Peyer's patch (tissue), 4 donors: Measurements from ENCODE around the gene CACNG4. TPM values are rescaled to one million over a fixed set of nuclear protein-coding genes. Genes with fewer than 3 reads are reported as not detected.

Experiments
- DNase-seq, 3 donors: peaks; one replicate each; pipeline ENCODE4 v3.0.0-alpha.2; 2017 to 2019
- H3K27ac ChIP-seq, 4 donors: fragments of 200-600 bp; sonication (generic); one replicate each; pipeline ENCODE4 v1.5.1; 2016 to 2019
- H3K27me3 ChIP-seq, 2 donors: fragments of 200-600 bp; sonication (generic); one replicate each; pipeline ENCODE4 v1.5.1; 2019
- H3K36me3 ChIP-seq, 3 donors: fragments of 200-600 bp; sonication (generic); one replicate each; pipeline ENCODE4 v1.5.1; 2016 to 2019
- H3K4me1 ChIP-seq, 4 donors: fragments of 200-600 bp; sonication (generic); one replicate each; pipeline ENCODE4 v1.5.1; 2016 to 2019
- H3K4me3 ChIP-seq, 4 donors: fragments of 200-600 bp; sonication (generic); 1 replicate in 3 of 4; 2 replicates in 1 of 4; pipeline ENCODE4 v1.5.1; 2016 to 2019; ENCODE audit warnings: mild to moderate bottlenecking in 1 of 4
- H3K9me3 ChIP-seq, 4 donors: fragments of 200-600 bp; sonication (generic); one replicate each; pipeline ENCODE4 v1.5.1; 2016 to 2019; ENCODE audit warnings: mild to moderate bottlenecking in 1 of 4
- POLR2A ChIP-seq, 2 donors: fragments of 450-650 bp; IDR thresholded peaks; one replicate each; pipeline ENCODE4 v1.5.1; 2017; ENCODE audit warnings: antibody characterized with exemption in 2 of 2, mild to moderate bottlenecking in 2 of 2, moderate library complexity in 2 of 2
- total RNA-seq, 4 donors: library from RNA; depleted of rRNA; stranded (reverse); fragments of >200 nt; gene quantifications; one replicate each; pipeline ENCODE4 v1.1.0, GENCODE V29; 2016
- TF ChIP-seq, protein P1 (sequence below), 6 experiments: fragments of 450-650 bp in 4 of 6; fragments of 200-600 bp in 2 of 6; sonication (generic) in 1 of 6; IDR thresholded peaks; one replicate each; pipeline ENCODE4 v1.5.1; 2017 to 2019; ENCODE audit warnings: antibody characterized with exemption in 6 of 6, mild to moderate bottlenecking in 3 of 6, moderate library complexity in 1 of 6

Gene CACNG4
- total RNA-seq, 4 donors from 2014 or later = 0.40 TPM; not detected in 3

DNA sequence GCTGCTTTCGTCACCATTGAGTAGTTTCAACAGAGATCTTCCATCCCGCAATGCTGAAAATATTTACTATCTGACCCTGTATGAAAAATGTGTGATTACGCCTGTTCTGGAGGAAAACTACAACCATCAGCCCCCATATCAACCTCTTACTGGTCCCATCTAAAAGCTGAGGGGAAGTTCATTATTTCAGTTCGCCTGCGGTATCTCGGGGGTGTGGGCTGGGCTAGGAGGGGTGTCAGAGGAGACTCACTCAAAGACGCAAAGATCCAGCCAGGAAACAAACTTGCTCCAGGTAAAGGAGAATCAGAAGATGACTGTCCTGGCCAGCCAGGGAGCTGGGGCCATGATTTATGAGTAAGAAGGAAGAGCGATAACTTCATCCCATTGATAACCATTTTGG lies 93.5 kb downstream of the CACNG4 start:
- Histone ChIP-seq H3K4me3 (no peak overlapping the region), H3K36me3 (no peaks in the 10 kb centered on the region), H3K4me1 (no peaks in the 10 kb centered on the region), H3K9me3 (no peaks in the 10 kb centered on the region), H3K27ac (no peak overlapping the region), H3K27me3 (no peaks in the 10 kb centered on the region)
- no peak for DNase-seq
- TF ChIP-seq, protein P1, sequence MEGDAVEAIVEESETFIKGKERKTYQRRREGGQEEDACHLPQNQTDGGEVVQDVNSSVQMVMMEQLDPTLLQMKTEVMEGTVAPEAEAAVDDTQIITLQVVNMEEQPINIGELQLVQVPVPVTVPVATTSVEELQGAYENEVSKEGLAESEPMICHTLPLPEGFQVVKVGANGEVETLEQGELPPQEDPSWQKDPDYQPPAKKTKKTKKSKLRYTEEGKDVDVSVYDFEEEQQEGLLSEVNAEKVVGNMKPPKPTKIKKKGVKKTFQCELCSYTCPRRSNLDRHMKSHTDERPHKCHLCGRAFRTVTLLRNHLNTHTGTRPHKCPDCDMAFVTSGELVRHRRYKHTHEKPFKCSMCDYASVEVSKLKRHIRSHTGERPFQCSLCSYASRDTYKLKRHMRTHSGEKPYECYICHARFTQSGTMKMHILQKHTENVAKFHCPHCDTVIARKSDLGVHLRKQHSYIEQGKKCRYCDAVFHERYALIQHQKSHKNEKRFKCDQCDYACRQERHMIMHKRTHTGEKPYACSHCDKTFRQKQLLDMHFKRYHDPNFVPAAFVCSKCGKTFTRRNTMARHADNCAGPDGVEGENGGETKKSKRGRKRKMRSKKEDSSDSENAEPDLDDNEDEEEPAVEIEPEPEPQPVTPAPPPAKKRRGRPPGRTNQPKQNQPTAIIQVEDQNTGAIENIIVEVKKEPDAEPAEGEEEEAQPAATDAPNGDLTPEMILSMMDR (IDR thresholded peaks at IDR 0.05) = no peak

DNA sequence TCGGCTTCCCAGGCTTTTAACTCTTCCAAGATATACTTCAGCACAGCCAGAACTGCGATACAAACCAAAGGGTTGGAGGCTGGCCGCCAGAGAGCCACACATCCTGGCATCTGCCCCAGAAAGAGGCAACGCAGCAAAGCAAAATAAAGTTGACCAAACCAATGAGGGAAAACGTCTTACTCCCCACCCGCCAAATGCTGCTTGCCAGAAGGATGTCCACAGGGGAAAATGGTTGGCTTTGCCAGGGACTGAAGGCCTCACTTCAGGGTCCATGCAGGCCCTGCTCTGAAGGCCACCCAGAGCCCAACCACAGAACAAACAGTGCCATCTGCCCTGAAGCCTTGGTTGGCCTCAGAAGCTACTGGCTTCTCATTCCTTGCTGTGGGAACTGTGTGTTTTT lies 94.9 kb downstream of the CACNG4 start:
- TF ChIP-seq, protein P1 (IDR thresholded peaks at IDR 0.05) = no peak
- no peak for TF ChIP-seq POLR2A (IDR thresholded peaks at IDR 0.05)
- no peak for DNase-seq
- Histone ChIP-seq H3K9me3 (no peaks in the 10 kb centered on the region), H3K4me3 (no peak overlapping the region), H3K27ac (no peak overlapping the region), H3K36me3 (no peaks in the 10 kb centered on the region), H3K27me3 (no peaks in the 10 kb centered on the region), H3K4me1 (no peaks in the 10 kb centered on the region)

DNA sequence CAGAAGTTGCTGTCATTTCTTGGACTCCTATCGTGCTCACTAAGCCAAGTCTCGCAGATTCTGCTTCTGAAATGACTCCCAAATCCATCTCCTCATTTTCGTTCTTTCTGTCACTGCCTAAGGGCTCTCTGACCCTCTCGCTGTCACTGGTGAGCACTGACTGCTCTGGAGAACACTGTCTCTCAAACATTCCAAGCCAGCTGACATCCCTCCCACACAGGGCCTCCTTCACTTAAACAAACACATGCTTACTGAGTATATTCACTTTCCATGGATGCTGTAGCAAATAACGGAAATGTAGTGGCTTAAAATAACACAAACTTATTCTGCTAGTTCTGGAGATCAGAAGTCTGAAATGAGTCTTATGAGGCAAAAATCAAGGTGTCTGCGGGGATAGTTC lies 98.6 kb downstream of the CACNG4 start:
- Histone ChIP-seq H3K27me3 (no peaks in the 10 kb centered on the region), H3K9me3 (no peaks in the 10 kb centered on the region), H3K36me3 (no peaks in the 10 kb centered on the region), H3K27ac (no peak overlapping the region), H3K4me3 (no peak overlapping the region), H3K4me1 (no peaks in the 10 kb centered on the region)
- TF ChIP-seq, protein P1 (IDR thresholded peaks at IDR 0.05) = no peak
- TF ChIP-seq POLR2A (IDR thresholded peaks at IDR 0.05) = no peak
- DNase-seq = no peak

DNA sequence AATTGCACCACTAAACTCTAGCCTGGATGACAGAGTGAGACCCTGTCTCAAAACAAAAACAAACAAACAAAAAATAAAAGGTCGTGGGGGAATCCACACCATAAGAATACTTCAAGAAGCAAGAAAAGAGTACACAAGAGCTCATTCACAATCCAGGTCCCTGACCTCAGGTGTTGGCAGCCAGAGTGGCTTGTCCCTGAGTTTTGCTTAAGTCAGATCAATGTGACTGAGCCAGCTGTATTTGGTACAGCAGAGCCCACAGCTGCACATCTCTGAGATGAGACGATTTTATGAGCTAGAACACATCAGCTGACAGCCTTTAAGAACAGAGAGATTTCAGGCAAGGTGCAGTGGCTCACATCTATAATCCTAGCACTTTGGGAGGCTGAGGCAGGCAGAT lies 102.2 kb downstream of the CACNG4 start:
- Histone ChIP-seq H3K4me3 (no peak overlapping the region), H3K36me3 (no peaks in the 10 kb centered on the region), H3K9me3 (no peaks in the 10 kb centered on the region), H3K4me1 (no peaks in the 10 kb centered on the region), H3K27ac (no peak overlapping the region), H3K27me3 (no peaks in the 10 kb centered on the region)
- TF ChIP-seq, protein P1 (IDR thresholded peaks at IDR 0.05) = no peak
- no peak for TF ChIP-seq POLR2A (IDR thresholded peaks at IDR 0.05)
- DNase-seq = no peak

DNA sequence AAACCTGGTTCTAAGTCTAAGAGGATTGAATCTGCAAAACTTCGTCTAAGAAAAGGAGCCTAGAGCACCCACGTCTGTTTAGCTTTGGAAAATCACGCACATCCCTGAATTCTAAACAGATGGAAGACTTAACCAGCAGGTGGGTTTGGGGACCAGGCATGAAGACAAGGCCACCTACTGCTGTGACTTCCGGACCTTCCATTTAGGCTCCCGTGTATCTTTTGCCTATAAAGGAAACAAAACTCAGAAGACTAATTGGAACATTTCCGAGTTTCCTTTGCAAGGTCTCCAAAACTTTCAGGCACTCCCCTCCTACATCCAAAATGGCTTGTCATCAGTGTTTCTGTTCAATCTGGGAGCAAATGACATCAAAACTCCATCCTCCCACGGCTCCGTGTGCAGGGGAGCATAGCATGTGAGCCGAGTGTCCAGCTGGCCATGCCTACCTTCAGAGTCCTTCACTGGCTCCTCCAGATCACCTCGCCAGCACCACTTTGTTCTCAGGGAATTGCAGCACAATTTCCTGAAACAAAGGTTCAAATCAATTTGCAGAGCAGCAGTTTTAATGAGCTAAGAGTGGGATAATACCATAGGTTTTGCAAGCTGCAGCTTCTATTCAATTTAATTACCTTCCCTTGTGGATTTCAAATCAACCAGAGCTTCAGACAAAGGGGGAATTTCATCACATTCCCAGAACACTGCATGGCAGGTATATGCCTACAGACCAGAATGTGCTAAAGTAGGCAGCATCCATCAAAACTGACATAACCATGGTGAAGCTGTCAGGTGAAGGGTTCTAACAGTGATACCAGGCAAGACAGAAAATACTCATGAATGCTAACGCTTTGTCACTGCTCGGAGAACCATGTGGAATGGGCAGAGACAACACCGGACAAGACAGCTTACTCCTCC lies 103.3 kb downstream of the CACNG4 start:
- Histone ChIP-seq H3K27ac (no peak overlapping the region), H3K4me1 (no peaks in the 10 kb centered on the region), H3K4me3 (no peak overlapping the region), H3K36me3 (peaks cover 0 to 7% (median 0%) of the 10 kb centered on the region in 3 donors), H3K27me3 (no peaks in the 10 kb centered on the region), H3K9me3 (no peaks in the 10 kb centered on the region)
- no peak for TF ChIP-seq POLR2A (IDR thresholded peaks at IDR 0.05)
- TF ChIP-seq, protein P1 (IDR thresholded peaks at IDR 0.05) = no peak
- no peak for DNase-seq
